ENCODE measurements around the gene WDR18.
A peak's percentile ranks its signal among the peaks of the same experiment; 100 is the strongest.

WDR18 gene

GRCh38 chr19:971795-972194 lies 12.3 kb upstream of the WDR18 start:
- Histone ChIP-seq H3K4me1 (ENCODE audit: insufficient read depth, low read length) (no peaks in the 10 kb centered on the region), H3K36me3 (ENCODE audit: insufficient read depth, low read length) (peaks cover 49% of the 10 kb centered on the region)
- WGBS = 92% methylated on average over 22 of the region's 24 CpGs

GRCh38 chr19:972281-972680 lies 11.9 kb upstream of the WDR18 start:
- Histone ChIP-seq H3K4me1 (ENCODE audit: insufficient read depth, low read length) (no peaks in the 10 kb centered on the region), H3K27me3 (ENCODE audit: insufficient read depth, low read length) (no peaks in the 10 kb centered on the region), H3K27ac (ENCODE audit: low read depth, low read length) (no peak overlapping the region), H3K4me3 (ENCODE audit: low read length) (no peak overlapping the region), H3K36me3 (ENCODE audit: insufficient read depth, low read length) (peaks cover 45% of the 10 kb centered on the region), H3K9me3 (ENCODE audit: insufficient read depth, low read depth, low read length) (peaks cover 15% of the 10 kb centered on the region), H3K9ac (ENCODE audit: low read depth, low read length) (no peak overlapping the region)
- WGBS = 94% methylated on average over 5 of the region's 6 CpGs

More at GRCh38 chr19:971795-972194, 12.3 kb upstream of the WDR18 start:
- H3K4me3 ChIP-seq (ENCODE audit: low read length) = no peak overlapping the region
- H3K27me3 ChIP-seq (ENCODE audit: insufficient read depth, low read length) = no peaks in the 10 kb centered on the region
- H3K9me3 ChIP-seq (ENCODE audit: insufficient read depth, low read depth, low read length) = peaks cover 15% of the 10 kb centered on the region
- H3K27ac ChIP-seq (ENCODE audit: low read depth, low read length) = no peak overlapping the region
- no peak overlapping the region for H3K9ac ChIP-seq (ENCODE audit: low read depth, low read length)

- Histone ChIP-seq H3K27ac (ENCODE audit: low read depth, low read length) (no peak overlapping the region), H3K36me3 (ENCODE audit: insufficient read depth, low read length) (peaks cover 34% of the 10 kb centered on the region), H3K9me3 (ENCODE audit: insufficient read depth, low read depth, low read length) (peaks cover 15% of the 10 kb centered on the region), H3K9ac (ENCODE audit: low read depth, low read length) (no peak overlapping the region), H3K4me1 (ENCODE audit: insufficient read depth, low read length) (no peaks in the 10 kb centered on the region), H3K4me3 (ENCODE audit: low read length) (no peak overlapping the region), H3K27me3 (ENCODE audit: insufficient read depth, low read length) (no peaks in the 10 kb centered on the region)
- WGBS = 92% methylated on average over 28 of the region's 29 CpGs
Observed at GRCh38 chr19:973726-974563, 10.2 kb upstream of the WDR18 start.

GRCh38 chr19:974564-975257 lies 9.4 kb upstream of the WDR18 start:
- Histone ChIP-seq H3K4me3 (ENCODE audit: low read length) (no peak overlapping the region), H3K27ac (ENCODE audit: low read depth, low read length) (no peak overlapping the region), H3K9me3 (ENCODE audit: insufficient read depth, low read depth, low read length) (peaks cover 13% of the 10 kb centered on the region), H3K36me3 (ENCODE audit: insufficient read depth, low read length) (peaks cover 26% of the 10 kb centered on the region), H3K9ac (ENCODE audit: low read depth, low read length) (no peak overlapping the region), H3K27me3 (ENCODE audit: insufficient read depth, low read length) (no peaks in the 10 kb centered on the region), H3K4me1 (ENCODE audit: insufficient read depth, low read length) (no peaks in the 10 kb centered on the region)
- 88% methylated on average over 37 of the region's 37 CpGs for WGBS

- H3K4me3 ChIP-seq (ENCODE audit: low read length) = no peak overlapping the region
- H3K9me3 ChIP-seq (ENCODE audit: insufficient read depth, low read depth, low read length) = no peaks in the 10 kb centered on the region
- no peak overlapping the region; the same call in 1 of the 2 replicates for H3K27ac ChIP-seq (ENCODE audit: low read depth, low read length)
- WGBS = 87% methylated on average over 10 of the region's 10 CpGs
- no peak overlapping the region for H3K9ac ChIP-seq (ENCODE audit: low read depth, low read length)
- H3K36me3 ChIP-seq (ENCODE audit: insufficient read depth, low read length) = peaks cover 9% of the 10 kb centered on the region
- H3K4me1 ChIP-seq (ENCODE audit: insufficient read depth, low read length) = peaks cover 10% of the 10 kb centered on the region; the same call in 1 of the 2 replicates
- no peaks in the 10 kb centered on the region for H3K27me3 ChIP-seq (ENCODE audit: insufficient read depth, low read length)
Observed at GRCh38 chr19:976476-976875, 7.7 kb upstream of the WDR18 start.

GRCh38 chr19:977058-977464 lies 7.1 kb upstream of the WDR18 start:
- Histone ChIP-seq H3K4me3 (ENCODE audit: low read length) (no peak overlapping the region), H3K27me3 (ENCODE audit: insufficient read depth, low read length) (no peaks in the 10 kb centered on the region), H3K9me3 (ENCODE audit: insufficient read depth, low read depth, low read length) (no peaks in the 10 kb centered on the region), H3K27ac (ENCODE audit: low read depth, low read length) (no peak overlapping the region), H3K9ac (ENCODE audit: low read depth, low read length) (no peak overlapping the region), H3K4me1 (ENCODE audit: insufficient read depth, low read length) (peaks cover 10% of the 10 kb centered on the region; the same call in 1 of the 2 replicates), H3K36me3 (ENCODE audit: insufficient read depth, low read length) (peaks cover 5% of the 10 kb centered on the region)
- WGBS = 90% methylated on average over 24 of the region's 24 CpGs

- Histone ChIP-seq H3K9me3 (ENCODE audit: insufficient read depth, low read depth, low read length) (no peaks in the 10 kb centered on the region), H3K4me3 (ENCODE audit: low read length) (no peak overlapping the region), H3K27me3 (ENCODE audit: insufficient read depth, low read length) (no peaks in the 10 kb centered on the region), H3K9ac (ENCODE audit: low read depth, low read length) (no peak overlapping the region), H3K4me1 (ENCODE audit: insufficient read depth, low read length) (peaks cover 12% of the 10 kb centered on the region; the same call in 1 of the 2 replicates), H3K36me3 (ENCODE audit: insufficient read depth, low read length) (no peaks in the 10 kb centered on the region), H3K27ac (ENCODE audit: low read depth, low read length) (peak overlapping the region; percentile 55; the same call in 1 of the 2 replicates)
- WGBS = 83% methylated on average over 19 of the region's 19 CpGs
Observed at GRCh38 chr19:979318-979741, 4.8 kb upstream of the WDR18 start.

GRCh38 chr19:980133-980998 lies 3.8 kb upstream of the WDR18 start:
- peaks cover 14% of the 10 kb centered on the region; the same call in 1 of the 2 replicates for H3K4me1 ChIP-seq (ENCODE audit: insufficient read depth, low read length)
- no peaks in the 10 kb centered on the region for H3K9me3 ChIP-seq (ENCODE audit: insufficient read depth, low read depth, low read length)
- WGBS = 38% methylated on average over 32 of the region's 32 CpGs
- H3K36me3 ChIP-seq (ENCODE audit: insufficient read depth, low read length) = no peaks in the 10 kb centered on the region
- H3K9ac ChIP-seq (ENCODE audit: low read depth, low read length) = no peak overlapping the region
- H3K4me3 ChIP-seq (ENCODE audit: low read length) = peak overlapping the region; percentile 20; the same call in 1 of the 2 replicates
- H3K27ac ChIP-seq (ENCODE audit: low read depth, low read length) = peak overlapping the region; percentile 71; the same call in 1 of the 2 replicates
- H3K27me3 ChIP-seq (ENCODE audit: insufficient read depth, low read length) = no peaks in the 10 kb centered on the region

GRCh38 chr19:982567-983170 lies 1.5 kb upstream of the WDR18 start:
- H3K9ac ChIP-seq (ENCODE audit: low read depth, low read length) = no peak overlapping the region

GRCh38 chr19:986083-986482 lies 1.9 kb downstream of the WDR18 start:
- peaks cover 44% of the 10 kb centered on the region for H3K36me3 ChIP-seq (ENCODE audit: insufficient read depth, low read length)
- H3K27ac ChIP-seq (ENCODE audit: low read depth, low read length) = no peak overlapping the region
- H3K4me3 ChIP-seq (ENCODE audit: low read length) = no peak overlapping the region
- H3K27me3 ChIP-seq (ENCODE audit: insufficient read depth, low read length) = no peaks in the 10 kb centered on the region
- H3K4me1 ChIP-seq (ENCODE audit: insufficient read depth, low read length) = peaks cover 5% of the 10 kb centered on the region
- H3K9ac ChIP-seq (ENCODE audit: low read depth, low read length) = no peak overlapping the region
- no peaks in the 10 kb centered on the region for H3K9me3 ChIP-seq (ENCODE audit: insufficient read depth, low read depth, low read length)
- 90% methylated on average over 14 of the region's 14 CpGs for WGBS

More at GRCh38 chr19:982567-983170, 1.5 kb upstream of the WDR18 start:
- Histone ChIP-seq H3K4me3 (ENCODE audit: low read length) (0 out of 2 replicates have a peak overlapping the region, but pooled peaks have one; percentile 22), H3K27me3 (ENCODE audit: insufficient read depth, low read length) (no peaks in the 10 kb centered on the region), H3K9me3 (ENCODE audit: insufficient read depth, low read depth, low read length) (no peaks in the 10 kb centered on the region), H3K36me3 (ENCODE audit: insufficient read depth, low read length) (peaks cover 22% of the 10 kb centered on the region), H3K27ac (ENCODE audit: low read depth, low read length) (no peak overlapping the region), H3K4me1 (ENCODE audit: insufficient read depth, low read length) (peaks cover 14% of the 10 kb centered on the region; the same call in 1 of the 2 replicates)
- 7% methylated on average over 46 of the region's 46 CpGs for WGBS

All from HUES64 (cell line).